ENCODE measurements around the gene GRAMD2B.
"Not testable (repeated sequence)": the region's sequence is repeated elsewhere in the genome, so short reads cannot be mapped to it uniquely, and the experiment has no call there.

The GRAMD2B gene

GRCh38 chr5:126515337-126515736 lies 92.1 kb downstream of the GRAMD2B start:
- DNase-seq = no peak

- no peak for DNase-seq
Measured at GRCh38 chr5:126516133-126516532, 92.9 kb downstream of the GRAMD2B start.

DNA sequence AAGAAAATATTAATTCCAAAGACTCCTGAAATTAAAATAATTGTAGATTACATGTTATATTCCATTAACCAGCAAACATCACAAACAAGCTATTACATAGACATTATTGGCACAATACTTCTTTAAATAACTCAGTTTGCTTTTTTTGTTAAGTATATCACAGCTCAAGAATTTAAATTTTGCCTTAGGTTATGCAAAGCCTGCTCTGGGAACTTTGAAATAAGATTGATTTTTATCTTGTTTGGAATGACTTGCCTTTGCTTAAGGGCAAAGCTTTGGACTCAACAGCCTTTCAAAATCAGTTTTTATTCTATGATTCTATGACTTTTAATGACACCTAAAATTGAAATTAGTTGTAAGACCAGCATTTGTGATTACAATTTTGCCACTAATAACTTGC lies 93.6 kb downstream of the GRAMD2B start:
- no peak for DNase-seq

- DNase-seq = not testable (repeated sequence)
Measured at GRCh38 chr5:126519223-126519622, 96.0 kb downstream of the GRAMD2B start.

DNA sequence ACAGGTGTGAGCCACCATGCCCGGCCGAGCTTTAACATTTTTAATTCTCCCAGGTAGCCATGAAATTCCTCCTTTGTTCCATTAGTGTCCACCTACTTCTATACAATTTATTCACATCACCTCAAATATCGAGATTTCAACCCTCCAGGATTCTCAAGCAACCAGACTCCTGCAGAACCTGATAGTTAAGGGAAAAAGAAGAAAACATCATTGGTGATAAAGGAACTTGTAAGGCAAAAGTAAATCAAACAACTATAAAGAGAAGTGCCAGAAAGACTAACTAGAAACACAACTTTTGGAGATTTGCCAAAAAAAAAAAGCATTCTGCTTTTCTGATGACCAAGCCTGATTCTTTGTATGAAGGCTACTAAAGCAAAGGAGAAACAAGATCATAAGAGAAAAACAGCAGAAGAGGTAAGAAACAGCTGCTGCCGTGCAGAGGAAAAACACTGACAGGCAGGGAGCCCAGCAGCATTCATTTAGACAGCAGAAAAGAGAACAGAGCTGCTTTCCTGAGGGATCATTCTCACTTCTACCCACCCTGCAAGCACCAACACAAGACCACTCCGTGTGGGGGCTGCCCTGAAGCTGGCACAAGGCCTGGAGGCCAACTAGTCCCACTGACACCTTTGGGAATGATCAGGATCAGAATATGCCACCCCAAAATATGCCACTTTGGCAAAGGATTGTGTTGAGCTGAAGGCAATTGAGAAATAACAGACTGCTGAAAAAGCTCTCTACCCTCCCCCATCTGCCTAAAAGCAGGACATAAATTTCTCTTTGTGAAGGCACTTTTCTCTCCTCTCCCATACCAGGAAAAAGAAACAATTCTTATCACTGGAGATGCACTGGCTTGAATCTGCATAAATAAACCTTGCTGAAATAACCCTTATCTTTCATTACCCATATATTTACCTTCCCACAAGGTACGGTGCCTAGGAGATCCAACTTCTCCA lies 96.7 kb downstream of the GRAMD2B start:
- no peak for DNase-seq

DNA sequence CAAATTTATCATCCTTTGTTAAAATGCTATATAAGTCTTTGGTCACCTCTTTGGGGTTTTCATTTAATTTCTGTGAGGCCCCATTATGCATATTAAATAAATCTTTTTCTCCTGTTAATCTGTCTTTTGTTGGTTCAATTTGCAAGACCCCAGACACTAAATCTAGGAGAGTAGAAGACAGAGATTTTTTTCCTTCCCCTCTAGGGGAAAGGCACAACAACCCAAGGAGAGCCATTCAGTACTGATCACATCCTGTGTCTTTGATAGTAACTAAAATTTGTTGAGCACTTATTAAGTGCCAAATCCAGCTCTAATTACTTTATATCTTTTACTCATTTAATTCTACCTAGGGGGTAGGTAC lies 97.4 kb downstream of the GRAMD2B start:
- DNase-seq = no peak

DNA sequence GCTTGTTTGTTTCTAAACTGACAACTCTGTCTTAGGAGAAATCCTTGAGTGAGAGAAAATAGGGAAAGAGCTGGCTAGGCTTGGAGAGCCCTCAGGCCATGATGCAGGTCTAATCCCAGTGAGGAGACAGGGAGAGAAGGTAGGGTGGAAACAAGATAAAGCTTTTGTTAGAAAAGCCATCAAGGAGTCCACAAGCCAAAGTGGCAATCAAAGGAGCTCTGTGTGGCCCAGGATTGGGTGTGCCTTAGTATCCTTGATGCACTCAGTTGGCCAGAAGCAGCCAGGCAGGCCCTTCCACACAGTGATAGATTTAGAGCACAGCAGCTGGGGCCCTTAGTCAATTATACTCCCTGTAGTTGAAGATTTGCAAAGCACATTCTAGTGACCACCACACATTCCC lies 97.9 kb downstream of the GRAMD2B start:
- DNase-seq = no peak

- DNase-seq = no peak
Measured at GRCh38 chr5:126523818-126524510, 100.8 kb downstream of the GRAMD2B start.

DNA sequence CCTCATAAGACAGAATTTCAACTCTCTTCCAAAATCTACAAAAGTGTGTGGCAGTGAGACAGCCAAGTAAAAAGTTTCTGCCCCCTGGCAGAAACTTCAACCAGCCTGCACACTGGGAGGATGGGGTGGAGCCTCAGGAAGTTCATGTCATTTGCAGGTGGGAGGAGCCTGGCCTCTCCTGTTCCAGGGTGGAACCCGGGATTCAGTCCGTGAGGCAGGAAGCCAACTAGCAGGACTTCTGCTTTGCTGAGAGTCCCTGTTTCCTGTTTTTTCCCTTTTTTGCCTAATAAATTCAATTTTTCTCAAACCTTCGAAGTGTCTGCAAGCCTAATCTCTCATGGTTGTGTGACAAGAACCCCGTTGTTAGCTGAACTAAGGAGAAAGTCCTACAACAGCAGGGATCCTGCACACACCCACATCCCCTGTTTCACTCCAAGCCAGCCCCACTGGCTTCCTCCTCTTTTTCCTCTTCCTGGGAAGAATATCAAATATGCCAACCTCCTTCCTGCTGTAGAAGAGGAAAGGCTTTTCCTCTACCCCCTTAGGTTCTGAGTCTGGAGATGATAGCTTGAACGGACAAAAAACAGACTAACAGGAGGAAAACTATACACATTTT lies 102.5 kb downstream of the GRAMD2B start:
- DNase-seq = no peak

DNA sequence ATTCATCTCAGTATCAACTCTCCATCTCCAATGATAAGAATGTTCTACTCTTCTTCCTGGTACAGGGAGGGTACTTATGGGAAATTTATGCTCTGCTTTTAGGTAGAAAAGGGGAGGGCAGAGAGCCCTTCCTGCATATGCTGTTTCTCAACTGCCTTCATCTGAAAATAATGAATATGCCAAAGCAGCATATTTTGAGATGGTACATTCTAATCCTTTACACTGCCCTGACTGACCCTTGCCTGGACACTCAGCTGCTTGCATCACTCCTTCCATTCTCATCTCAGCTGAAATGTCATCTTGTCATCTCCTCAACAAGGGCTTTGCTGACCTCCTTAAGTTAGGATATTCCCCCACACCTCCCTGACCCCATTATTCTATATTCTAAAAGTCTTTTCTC lies 103.3 kb downstream of the GRAMD2B start:
- DNase-seq = no peak

- no peak for DNase-seq
Measured at GRCh38 chr5:126527158-126527557, 103.9 kb downstream of the GRAMD2B start.

DNA sequence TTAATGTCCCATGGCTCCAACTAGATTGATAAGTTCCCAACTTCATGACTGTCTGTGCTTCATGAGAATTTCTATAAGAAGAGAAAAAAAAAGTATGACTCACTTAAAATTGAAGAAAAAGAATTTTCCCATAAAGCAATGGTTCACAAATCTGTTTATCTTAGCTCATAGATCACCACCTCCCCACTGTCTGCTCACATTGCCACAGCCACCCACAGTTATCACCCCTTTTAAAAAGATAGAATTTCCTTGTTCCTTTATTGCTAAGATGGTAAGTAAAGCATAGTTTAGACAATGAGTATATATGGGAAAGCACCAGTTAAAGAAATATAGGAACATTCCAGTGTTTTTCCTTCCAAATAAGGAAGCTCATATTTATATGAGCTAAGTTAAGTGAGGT lies 104.7 kb downstream of the GRAMD2B start:
- DNase-seq = no peak

DNA sequence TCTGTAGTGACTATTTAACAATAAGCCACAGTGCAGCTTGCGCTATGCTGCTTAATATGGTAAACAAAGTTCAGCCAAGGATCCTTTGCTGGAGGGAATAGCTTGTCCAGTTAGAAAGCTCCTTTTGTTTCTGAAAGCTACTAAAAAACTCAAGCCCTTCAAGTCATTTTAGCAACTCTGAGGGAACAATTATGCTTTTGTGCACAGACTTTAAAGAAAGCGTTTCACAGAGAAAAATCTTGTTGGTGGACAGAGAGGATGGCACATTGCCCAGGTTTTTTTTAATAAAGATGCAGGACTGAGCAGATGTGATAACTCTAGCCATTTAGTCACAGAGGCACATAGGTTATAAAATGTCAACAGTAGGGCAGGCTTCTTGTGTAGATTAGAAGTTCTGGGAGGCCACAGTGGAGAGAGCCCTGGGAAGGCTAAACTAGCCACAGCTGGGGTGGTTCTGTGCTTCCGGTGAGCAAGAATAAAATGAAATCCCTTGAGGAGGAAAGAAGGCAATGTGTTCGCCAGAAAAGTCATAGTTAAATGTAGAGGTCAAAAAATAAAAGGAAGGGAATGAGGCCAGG lies 108.4 kb downstream of the GRAMD2B start:
- DNase-seq = no peak

DNA sequence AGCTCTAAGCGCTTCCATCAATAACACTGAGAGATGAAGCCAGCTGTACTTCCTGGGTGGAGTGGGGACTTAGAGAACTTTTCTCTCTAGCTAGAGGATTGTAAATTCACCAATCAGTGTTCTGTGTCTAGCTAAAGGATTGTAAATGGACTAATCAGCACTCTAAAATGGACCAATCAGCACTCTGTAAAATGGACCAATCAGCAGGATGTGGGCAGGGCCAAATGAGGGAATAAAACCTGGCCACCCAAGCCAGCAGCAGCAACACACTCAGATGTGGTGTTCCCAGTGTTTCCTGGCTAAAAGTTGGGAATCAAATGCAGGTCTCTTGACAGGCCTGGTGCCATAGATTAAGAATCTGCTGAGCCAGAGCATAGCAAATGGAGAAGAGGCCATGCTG lies 111.3 kb downstream of the GRAMD2B start:
- no peak for DNase-seq

DNA sequence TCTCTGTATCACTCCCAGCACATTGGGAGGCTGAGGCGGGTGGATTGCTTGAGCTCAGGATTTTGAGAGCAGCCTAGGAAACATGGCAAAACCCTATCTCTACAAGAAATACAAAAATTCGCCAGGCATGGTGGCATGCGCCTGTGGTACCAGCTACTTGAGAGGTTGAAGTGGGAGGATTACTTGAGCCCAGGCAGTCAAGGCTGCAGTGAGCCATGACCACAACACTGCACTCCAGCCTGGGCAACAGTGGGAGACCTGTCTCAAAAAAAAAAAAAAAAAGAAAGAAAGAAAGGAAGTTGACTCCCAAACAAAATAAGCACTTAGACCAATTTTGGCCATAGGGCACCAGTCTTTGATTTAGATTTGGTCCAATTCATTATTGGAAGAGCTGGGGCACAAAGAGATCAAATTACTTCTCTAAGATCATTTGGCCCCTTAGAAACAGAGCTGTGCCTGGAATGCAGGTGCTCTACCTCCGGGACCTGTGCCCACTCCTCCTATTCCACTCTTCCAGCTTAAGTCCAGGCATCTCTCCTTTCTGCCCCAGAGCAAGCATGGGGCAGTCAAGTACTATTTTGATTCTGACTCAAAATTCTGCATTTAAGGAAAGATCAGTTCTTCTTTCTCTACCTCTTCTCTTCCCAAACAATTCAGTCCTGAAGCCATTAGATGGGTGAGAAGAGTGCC lies 112.8 kb downstream of the GRAMD2B start:
- no peak for DNase-seq

GRCh38 chr5:126536874-126537273 lies 113.7 kb downstream of the GRAMD2B start:
- no peak for DNase-seq

GRCh38 chr5:126538579-126538978 lies 115.4 kb downstream of the GRAMD2B start:
- no peak for DNase-seq

- DNase-seq = no peak
Measured at GRCh38 chr5:126540631-126541030, 117.4 kb downstream of the GRAMD2B start.

GRCh38 chr5:126542441-126542840 lies 119.2 kb downstream of the GRAMD2B start:
- DNase-seq = no peak

- DNase-seq = no peak
Measured at GRCh38 chr5:126543009-126543408, 119.8 kb downstream of the GRAMD2B start.

- DNase-seq = no peak
Measured at GRCh38 chr5:126543660-126544059, 120.5 kb downstream of the GRAMD2B start.
